Endothelial cell of umbilical vein (primary cell): ENCODE measurements around the gene ACSS1. TPM values are rescaled to one million over a fixed set of nuclear protein-coding genes. Genes with fewer than 3 reads are reported as not detected.

Experiments
- BruUV-seq: library from RNA; stranded (reverse); fragments of 400-500 nt; replicated peaks from 2 replicates; lab custom pipeline; 2021; lab: Mats Ljungman, UMichigan
- CTCF ChIA-PET: fragments of 300-600, 350-600 bp; sonication (Branson Sonifier 250); formaldehyde crosslinking; loops from one replicate; lab custom pipeline; 2021; ENCODE audit warnings: antibody characterized with exemption, inconsistent platforms; lab: Charles Lee
- POLR2A ChIA-PET: fragments of 300-600, 350-600 bp; sonication (Branson Sonifier 250); formaldehyde crosslinking; loops from one replicate; lab custom pipeline; 2021; ENCODE audit warnings: antibody characterized with exemption, inconsistent platforms; lab: Charles Lee
- DNase-seq: peaks from one replicate; pipeline ENCODE4 v3.0.0-alpha.2; 2011; ENCODE audit warnings: low read depth, low spot score
- FAIRE-seq: peaks from 2 replicates; lab custom pipeline; 2011; peaks lifted over from hg19 to GRCh38; lab: Jason Lieb, UNC
- H2AFZ ChIP-seq: 2 replicates; pipeline ENCODE4 v1.6.0; 2012; ENCODE audit warnings: low read depth, low read length, control low read depth, inconsistent platforms
- H3K27ac ChIP-seq: 2 replicates; pipeline ENCODE4 v1.5.1; 2011; ENCODE audit warnings: low read depth, mild to moderate bottlenecking, control low read depth, low read length, moderate library complexity; ENCODE audit not compliant: insufficient read depth
- H3K27me3 ChIP-seq, 2 experiments: 2 replicates each; pipeline versions ENCODE4 v1.6.0 to v1.6.1; 2011; ENCODE audit warnings: low read length in 2 of 2, mixed read lengths in 1 of 2; ENCODE audit not compliant: control insufficient read depth in 2 of 2, insufficient read depth in 2 of 2
- H3K36me3 ChIP-seq, 2 experiments: 2 replicates in 1 of 2; 3 replicates in 1 of 2; pipeline ENCODE4 v1.5.1; 2011; ENCODE audit warnings: low read length in 2 of 2, mild to moderate bottlenecking in 1 of 2, moderate library complexity in 1 of 2; ENCODE audit not compliant: control insufficient read depth in 2 of 2, insufficient read depth in 2 of 2; ENCODE audit errors: extremely low read depth in 1 of 2
- H3K4me1 ChIP-seq: 3 replicates; pipeline ENCODE4 v1.5.1; 2011; ENCODE audit warnings: mild to moderate bottlenecking, low read length; ENCODE audit not compliant: control insufficient read depth, insufficient read depth; ENCODE audit errors: extremely low read depth
- H3K4me2 ChIP-seq: 2 replicates; pipeline ENCODE4 v1.6.1; 2011; ENCODE audit warnings: low read length, control low read depth, mixed read lengths; ENCODE audit not compliant: insufficient read depth
- H3K4me3 ChIP-seq, 3 experiments: fragments of 200-600 bp in 1 of 3; sonication (generic), shearing (Covaris generic) in 1 of 3; replicated peaks in 1 of 3; 2 replicates each; pipeline ENCODE4 v1.5.1; 2011 to 2016; ENCODE audit warnings: control low read depth in 3 of 3, low read length in 3 of 3, mild to moderate bottlenecking in 2 of 3, inconsistent platforms in 1 of 3, low read depth in 1 of 3, moderate library complexity in 1 of 3; ENCODE audit not compliant: insufficient read depth in 1 of 3
- H3K79me2 ChIP-seq: 2 replicates; pipeline ENCODE4 v1.6.0; 2012; ENCODE audit warnings: low read length, inconsistent platforms; ENCODE audit not compliant: control insufficient read depth, insufficient read depth
- H3K9ac ChIP-seq: replicated peaks from 2 replicates; pipeline ENCODE3; 2011; ENCODE audit warnings: low read length, control low read depth; ENCODE audit not compliant: insufficient read depth; ENCODE audit errors: extremely low read depth
- H3K9me1 ChIP-seq: replicated peaks from 3 replicates; pipeline ENCODE4 v1.6.0; 2011; ENCODE audit warnings: mild to moderate bottlenecking, low read length; ENCODE audit not compliant: control insufficient read depth, insufficient read depth; ENCODE audit errors: extremely low read depth
- H3K9me3 ChIP-seq: replicated peaks from 2 replicates; pipeline ENCODE4 v1.5.1; 2012; ENCODE audit warnings: low read length, inconsistent platforms; ENCODE audit not compliant: control insufficient read depth, insufficient read depth
- H4K20me1 ChIP-seq: replicated peaks from 2 replicates; pipeline ENCODE3; 2011; ENCODE audit warnings: mild to moderate bottlenecking, low read length; ENCODE audit not compliant: control insufficient read depth, insufficient read depth; ENCODE audit errors: extremely low read depth
- CTCF ChIP-seq, 2 donors: IDR thresholded peaks; 1 replicate in 1 of 2; 2 replicates in 1 of 2; pipeline ENCODE4 v1.5.1; 2011; ENCODE audit warnings: low read length in 2 of 2, mild to moderate bottlenecking in 2 of 2, moderate library complexity in 2 of 2, control low read depth in 1 of 2, inconsistent platforms in 1 of 2, low read depth in 1 of 2; ENCODE audit not compliant: insufficient read depth in 1 of 2; ENCODE audit errors: extremely low read depth in 1 of 2
- EZH2 ChIP-seq: IDR thresholded peaks from 2 replicates; pipeline ENCODE4 v1.6.1; 2012; ENCODE audit warnings: borderline replicate concordance, low read depth, mild to moderate bottlenecking, moderate library complexity, low read length, inconsistent platforms; ENCODE audit not compliant: severe bottlenecking
- FOS ChIP-seq: IDR thresholded peaks from 2 replicates; pipeline ENCODE4 v1.6.1; 2011; ENCODE audit warnings: mild to moderate bottlenecking, low read length, moderate library complexity, borderline replicate concordance; ENCODE audit not compliant: insufficient read depth
- GATA2 ChIP-seq: IDR thresholded peaks from 2 replicates; pipeline ENCODE4 v1.7.0; 2011; ENCODE audit warnings: low read depth, mild to moderate bottlenecking, moderate library complexity, mixed read lengths, low read length; ENCODE audit not compliant: insufficient read length, insufficient read depth
- JUN ChIP-seq: IDR thresholded peaks from 2 replicates; pipeline ENCODE4 v1.6.1; 2011; ENCODE audit warnings: borderline replicate concordance, low read depth; ENCODE audit not compliant: insufficient read length, insufficient read depth
- MAX ChIP-seq: IDR thresholded peaks from 2 replicates; pipeline ENCODE4 v1.6.1; 2011; ENCODE audit not compliant: insufficient read depth, insufficient read length
- MYC ChIP-seq: IDR thresholded peaks from one replicate; pipeline ENCODE4 v1.6.1; 2011; ENCODE audit warnings: mild to moderate bottlenecking, low read depth, low read length
- POLR2A ChIP-seq: IDR thresholded peaks from 2 replicates; pipeline ENCODE4 v1.6.1; 2012; ENCODE audit warnings: low read depth, mild to moderate bottlenecking, control low read depth, low read length
- POLR2AphosphoS5 ChIP-seq: IDR thresholded peaks from 2 replicates; pipeline ENCODE4 v1.6.1; 2012; ENCODE audit warnings: low read depth, mild to moderate bottlenecking, control low read depth, low read length, moderate library complexity; ENCODE audit not compliant: insufficient read depth
- dilution Hi-C: fragments of 300-500 bp; cut with MboI; formaldehyde crosslinking; loops from one replicate; pipeline ENCODE4 v1.15.0; 2019; ENCODE audit warnings: low sequenced_read_pairs; ENCODE audit not compliant: extremely low pct_ligation_motif_present
- intact Hi-C: fragments of 100-400 bp; cut with micrococcal nuclease; formaldehyde crosslinking; loops from one replicate; pipeline ENCODE4 v1.10.0; 2022
- polyA plus RNA-seq, 4 experiments: library from polyadenylated mRNA; depleted of rRNA in 3 of 4; stranded (reverse) in 3 of 4; unstranded in 1 of 4; fragments of >200 nt; gene quantifications; 2 replicates each; pipeline versions ENCODE4 v1.2.1 to v1.2.3, GENCODE V29; 2011 to 2012; ENCODE audit warnings: missing spikeins in 1 of 4
- total RNA-seq: library from RNA; stranded (reverse); gene quantifications from 2 replicates; pipeline ENCODE4 v1.2.3, GENCODE V29; 2021

ACSS1 gene
- total and polyA plus RNA-seq, 2 donors (not counting 3 experiments of a cell fraction or from before 2014, with no cell fraction given): 6.2 to 17.9 TPM

DNA sequence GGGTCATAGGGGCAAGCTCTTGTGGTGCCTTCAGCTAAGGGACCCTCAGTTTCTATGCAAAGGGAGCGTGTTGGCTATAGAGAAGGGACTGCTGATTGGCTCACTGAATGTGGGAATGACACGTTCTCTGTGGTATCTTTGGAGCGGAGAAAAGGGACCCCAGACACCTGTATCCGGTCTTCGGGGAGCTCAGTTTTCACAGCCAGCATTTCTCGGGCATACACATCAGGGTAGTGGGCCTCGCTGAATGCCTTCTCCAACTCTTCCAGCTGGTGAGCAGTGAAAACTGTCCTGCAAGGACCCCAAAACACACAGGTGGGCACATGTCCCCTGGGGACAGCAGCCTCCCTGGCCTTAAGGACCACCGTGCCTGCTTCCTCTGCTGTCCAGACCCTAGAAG is 20.7 kb upstream of the ACSS1 start:
- FAIRE-seq (no peak), DNase-seq (no peak)
- Histone ChIP-seq H3K27ac (no peak overlapping the region), H3K4me3 (no peak overlapping the region), H4K20me1 (no peaks in the 10 kb centered on the region), H2AFZ (no peak overlapping the region), H3K36me3 (no peaks in the 10 kb centered on the region), H3K4me2 (no peak overlapping the region), H3K79me2 (no peaks in the 10 kb centered on the region), H3K9ac (no peak overlapping the region), H3K27me3 (peaks cover 58 to 86% of the 10 kb centered on the region in 2 experiments), H3K4me1 (no peaks in the 10 kb centered on the region), H3K9me1 (no peaks in the 10 kb centered on the region), H3K9me3 (no peaks in the 10 kb centered on the region)
- CTCF ChIA-PET: interaction anchor here (1.3 to 1.8 kb wide), 3 partner anchors 100 to 320 kb away, joined by 3 to 5 read pairs (median 3); no protein-coding TSS in a partner anchor
- intact Hi-C loops: no loop called here
- TF ChIP-seq POLR2AphosphoS5 (no peak), JUN (no peak), POLR2A (no peak), MAX (no peak), MYC (no peak), EZH2 (no peak), FOS (no peak), CTCF (IDR thresholded peaks at IDR 0.05; ENCODE audit: extremely low read depth in 1 of 2, insufficient read depth in 1 of 2, low read depth in 1 of 2, low read length in 2 of 2) (no peak), GATA2 (no peak)
- BruUV-seq: no TSS peak
- dilution Hi-C loops: no loop called here
- POLR2A ChIA-PET: no interaction called here
